K562 (cell line): ENCODE data around the gene IQCK. TPM values are rescaled to one million over a fixed set of nuclear protein-coding genes. Genes with fewer than 3 reads are reported as not detected.
A peak's percentile ranks its signal among the peaks of the same experiment; 100 is the strongest.

Experiments
- ATAC-seq: fragments of 200-7000 bp; cut with Tn5 transposase; 3 replicates; pipeline ENCODE4 v1.9.1; 2020; ENCODE audit warnings: moderate library complexity
- BruUV-seq: library from RNA; stranded (reverse); fragments of 400-500 nt; replicated peaks from 2 replicates; lab custom pipeline; 2021; lab: Mats Ljungman, UMichigan
- CTCF ChIA-PET: fragments of 300-600 bp; formaldehyde crosslinking; extraction: SDS; loops from one replicate; lab custom pipeline; 2021; ENCODE audit warnings: low intra/inter-chr PET ratio; lab: Yijun Ruan, JAX
- POLR2A ChIA-PET: fragments of 300-600, 350-650 bp; sonication (Branson Sonifier 250); formaldehyde crosslinking; extraction: SDS; loops from one replicate; lab custom pipeline; 2021; ENCODE audit warnings: antibody characterized with exemption, inconsistent platforms; lab: Yijun Ruan, JAX
- DNase-seq, 4 experiments: peaks; one replicate each; pipeline versions ENCODE4 v3.0.0 to v3.0.0-alpha.2; 2011 to 2018; ENCODE audit warnings: low spot score in 3 of 4, mixed read lengths in 3 of 4; ENCODE audit errors: extremely low read depth in 1 of 4
- FAIRE-seq: peaks from 2 replicates; lab custom pipeline; 2011; peaks lifted over from hg19 to GRCh38; lab: Jason Lieb, UNC
- H2AFZ ChIP-seq: 2 replicates; pipeline ENCODE4 v1.6.0; 2011; ENCODE audit warnings: low read depth, low read length, control low read depth, inconsistent platforms
- H3K27ac ChIP-seq: fragments of 200-600 bp; 3 replicates; pipeline ENCODE4 v1.8.0; 2011; ENCODE audit warnings: low read depth, mild to moderate bottlenecking, control low read depth, inconsistent platforms, low read length, moderate library complexity, mixed read lengths; ENCODE audit errors: extremely low read depth
- H3K27me3 ChIP-seq, 2 experiments: fragments of 300-600 bp in 1 of 2; 2 replicates in 1 of 2; 3 replicates in 1 of 2; pipeline versions ENCODE4 v1.6.0 to v1.8.0; 2011; ENCODE audit warnings: inconsistent platforms in 2 of 2, low read length in 2 of 2, mild to moderate bottlenecking in 1 of 2, mixed read lengths in 1 of 2, moderate library complexity in 1 of 2; ENCODE audit not compliant: control insufficient read depth in 2 of 2, insufficient read depth in 2 of 2
- H3K36me3 ChIP-seq: fragments of 300-600 bp; 3 replicates; pipeline ENCODE4 v1.8.0; 2011; ENCODE audit warnings: mild to moderate bottlenecking, low read length, inconsistent platforms; ENCODE audit not compliant: control insufficient read depth, insufficient read depth
- H3K4me1 ChIP-seq, 2 experiments: fragments of 200-600 bp in 1 of 2; replicated peaks in 1 of 2; 2 replicates in 1 of 2; 3 replicates in 1 of 2; pipeline versions ENCODE4 v1.5.1 to v1.8.0; 2011; ENCODE audit warnings: inconsistent platforms in 2 of 2, low read length in 2 of 2, mild to moderate bottlenecking in 1 of 2, mixed read lengths in 1 of 2, moderate library complexity in 1 of 2; ENCODE audit not compliant: control insufficient read depth in 2 of 2, insufficient read depth in 2 of 2
- H3K4me2 ChIP-seq: 2 replicates; pipeline ENCODE4 v1.6.1; 2011; ENCODE audit warnings: low read length, control low read depth, inconsistent platforms, mixed read lengths; ENCODE audit not compliant: insufficient read depth
- H3K4me3 ChIP-seq: fragments of 200-600 bp; sonication (generic), shearing (Covaris generic); 2 replicates; pipeline ENCODE4 v1.5.1; 2016; ENCODE audit warnings: control low read depth, inconsistent platforms
- H3K79me2 ChIP-seq: fragments of 200-600 bp; 3 replicates; pipeline ENCODE4 v1.8.0; 2011; ENCODE audit warnings: low read length, inconsistent platforms; ENCODE audit not compliant: control insufficient read depth, insufficient read depth
- H3K9ac ChIP-seq, 2 experiments: 2 replicates each; pipeline versions ENCODE4 v1.6.0 to v1.6.1; 2011; ENCODE audit warnings: low read depth in 2 of 2, low read length in 2 of 2, control low read depth in 1 of 2, inconsistent platforms in 1 of 2, mild to moderate bottlenecking in 1 of 2, mixed read lengths in 1 of 2; ENCODE audit not compliant: insufficient read depth in 1 of 2
- H3K9me1 ChIP-seq: one replicate; pipeline ENCODE4 v1.6.0; 2011; ENCODE audit warnings: inconsistent platforms, mild to moderate bottlenecking, low read length, moderate library complexity; ENCODE audit not compliant: control insufficient read depth, insufficient read depth
- H3K9me3 ChIP-seq: replicated peaks from 2 replicates; pipeline ENCODE4 v1.5.1; 2011; ENCODE audit warnings: low read depth, low read length, inconsistent platforms; ENCODE audit not compliant: control insufficient read depth, insufficient read depth
- H4K20me1 ChIP-seq: replicated peaks from 2 replicates; pipeline ENCODE4 v1.6.1; 2011; ENCODE audit warnings: low read length, inconsistent platforms, mixed read lengths; ENCODE audit not compliant: control insufficient read depth, insufficient read depth
- CREM ChIP-seq: IDR thresholded peaks from 2 replicates; pipeline ENCODE4 v1.6.1; 2014; ENCODE audit warnings: antibody characterized with exemption, low read depth
- CSDE1 ChIP-seq, 2 experiments: fragments of 450-650 bp; IDR thresholded peaks; 2 replicates each; pipeline ENCODE4 v1.6.1; 2016; ENCODE audit warnings: mild to moderate bottlenecking in 1 of 2
- FOSL1 ChIP-seq: fragments of 200-800 bp; sonication (Bioruptor generic); conservative IDR thresholded peaks from 2 replicates; pipeline ENCODE4 v1.6.1; 2016; ENCODE audit warnings: missing genetic modification characterization, missing compliant biosample characterization
- HNRNPL ChIP-seq: fragments of 200-400 bp; formaldehyde crosslinking; IDR thresholded peaks from 2 replicates; pipeline ENCODE4 v1.6.1; 2017; ENCODE audit warnings: low read depth, mild to moderate bottlenecking, low read length
- MBD2 ChIP-seq: sonication (generic); IDR thresholded peaks from 2 replicates; pipeline ENCODE4 v1.6.1; 2016; ENCODE audit warnings: low read depth, borderline replicate concordance
- MCM3 ChIP-seq: fragments of 450-650 bp; IDR thresholded peaks from 2 replicates; pipeline ENCODE4 v1.6.1; 2016
- MED1 ChIP-seq: sonication (generic); formaldehyde crosslinking; IDR thresholded peaks from 2 replicates; pipeline ENCODE4 v1.8.1; 2023; ENCODE audit warnings: missing genetic modification reagents, borderline replicate concordance
- NCOA2 ChIP-seq, 2 experiments: fragments of 450-650 bp; IDR thresholded peaks; 2 replicates each; pipeline ENCODE4 v1.6.1; 2018; ENCODE audit warnings: mild to moderate bottlenecking in 2 of 2, moderate library complexity in 1 of 2; ENCODE audit not compliant: partially characterized antibody in 2 of 2
- NELFE ChIP-seq: IDR thresholded peaks from 2 replicates; pipeline ENCODE4 v1.6.1; 2011; ENCODE audit warnings: mild to moderate bottlenecking; ENCODE audit not compliant: insufficient read depth, insufficient read length
- NFRKB ChIP-seq: fragments of 450-650 bp; IDR thresholded peaks from 2 replicates; pipeline ENCODE4 v1.6.1; 2016; ENCODE audit warnings: low read depth
- NR3C1 ChIP-seq: sonication (generic); formaldehyde crosslinking; IDR thresholded peaks from 2 replicates; pipeline ENCODE4 v1.8.1; 2022; ENCODE audit warnings: missing genetic modification reagents
- NUFIP1 ChIP-seq: fragments of 450-650 bp; IDR thresholded peaks from 2 replicates; pipeline ENCODE4 v1.6.1; 2018; ENCODE audit not compliant: partially characterized antibody
- PTRF ChIP-seq: fragments of 450-650 bp; IDR thresholded peaks from 2 replicates; pipeline ENCODE4 v1.6.1; 2016; ENCODE audit warnings: mild to moderate bottlenecking, missing genetic modification characterization, missing compliant biosample characterization
- RBM15 ChIP-seq: fragments of 200-400 bp; formaldehyde crosslinking; IDR thresholded peaks from 2 replicates; pipeline ENCODE4 v1.6.1; 2018; ENCODE audit warnings: mild to moderate bottlenecking, low read length, moderate library complexity; ENCODE audit not compliant: insufficient read depth
- RCOR1 ChIP-seq, 2 experiments: IDR thresholded peaks; 2 replicates each; pipeline ENCODE4 v1.6.1; 2012; ENCODE audit warnings: low read depth in 2 of 2, low read length in 2 of 2, borderline replicate concordance in 1 of 2, improper control_type of control experiment in 1 of 2
- TEAD2 ChIP-seq: fragments of 450-650 bp; IDR thresholded peaks from 2 replicates; pipeline ENCODE4 v1.6.1; 2016; ENCODE audit warnings: missing genetic modification characterization, control low read depth, missing compliant biosample characterization
- XRCC4 ChIP-seq: IDR thresholded peaks from one replicate; pipeline ENCODE4 v1.6.1; 2011; ENCODE audit not compliant: insufficient read depth, insufficient read length; ENCODE audit errors: extremely low read depth
- ZNF780A ChIP-seq: fragments of 250-450 bp; sonication (Bioruptor Pico); IDR thresholded peaks from 2 replicates; pipeline ENCODE4 v1.5.0; 2021; ENCODE audit warnings: mild to moderate bottlenecking
- whole genome bisulfite sequencing: fragments of 100-300 bp; shearing (Covaris generic); methylation state at CpG from one replicate; pipeline ENCODE4 v1.1.6; 2016; ENCODE audit warnings: low coverage, mixed read lengths; ENCODE audit not compliant: insufficient coverage; ENCODE audit errors: missing lambda C conversion rate; 5-methylcytosine and 5-hydroxymethylcytosine counted together
- in situ Hi-C: fragments of 300-500 bp; cut with MboI; formaldehyde crosslinking; loops from 4 replicates; pipeline ENCODE4 v1.15.0; 2018; ENCODE audit warnings: inconsistent platforms, mixed read lengths
- intact Hi-C: fragments of 100-400 bp; cut with micrococcal nuclease; formaldehyde crosslinking; loops from 2 replicates; pipeline ENCODE4 v1.14.2; 2022
- polyA plus RNA-seq, 8 experiments: library from polyadenylated mRNA; depleted of rRNA in 4 of 8; stranded (reverse) in 5 of 8; unstranded in 3 of 8; fragments of >200 nt; fragmentation: Nextera tagmentation in 2 of 8; fragmentation: Illumina TruSeq in 1 of 8; extraction: Ambion mirVana in 2 of 8; extraction: Trizol in 1 of 8; gene quantifications; 2 replicates each; pipeline versions ENCODE4 v1.2.1 to v1.2.3, GENCODE V29; 2011 to 2014; ENCODE audit warnings: inconsistent platforms in 1 of 8, missing spikeins in 1 of 8
- total RNA-seq, 7 experiments: library from RNA; depleted of rRNA in 6 of 7; stranded (reverse); fragments of >200 nt in 6 of 7; fragmentation: Illumina TruSeq in 2 of 7; extraction: Trizol in 2 of 7; gene quantifications; 2 replicates each; pipeline versions ENCODE4 v1.2.1 to v1.2.3, GENCODE V29; 2011 to 2021; ENCODE audit warnings: low replicate concordance in 1 of 7
- TF ChIP-seq, protein P1 (sequence below): fragments of 450-650 bp; IDR thresholded peaks from 2 replicates; pipeline ENCODE4 v1.6.1; 2016
- TF ChIP-seq, protein P2 (sequence below): sonication (generic); formaldehyde crosslinking; IDR thresholded peaks from 2 replicates; pipeline ENCODE4 v1.8.0; 2022; ENCODE audit warnings: mild to moderate bottlenecking, missing genetic modification reagents
- TF ChIP-seq, protein P3 (sequence below): fragments of 250-450 bp; sonication (Bioruptor Pico); IDR thresholded peaks from 2 replicates; pipeline ENCODE4 v1.4.0; 2020
- TF ChIP-seq, protein P4 (sequence below): IDR thresholded peaks from 2 replicates; pipeline ENCODE4 v1.6.1; 2014; ENCODE audit warnings: antibody characterized with exemption

Gene IQCK
- total and polyA plus RNA-seq, 9 of the 15 experiments (the other 6 are each of a cell fraction or from before 2014, with no cell fraction given): 5.2 to 12.2 (median 7.3) TPM

DNA sequence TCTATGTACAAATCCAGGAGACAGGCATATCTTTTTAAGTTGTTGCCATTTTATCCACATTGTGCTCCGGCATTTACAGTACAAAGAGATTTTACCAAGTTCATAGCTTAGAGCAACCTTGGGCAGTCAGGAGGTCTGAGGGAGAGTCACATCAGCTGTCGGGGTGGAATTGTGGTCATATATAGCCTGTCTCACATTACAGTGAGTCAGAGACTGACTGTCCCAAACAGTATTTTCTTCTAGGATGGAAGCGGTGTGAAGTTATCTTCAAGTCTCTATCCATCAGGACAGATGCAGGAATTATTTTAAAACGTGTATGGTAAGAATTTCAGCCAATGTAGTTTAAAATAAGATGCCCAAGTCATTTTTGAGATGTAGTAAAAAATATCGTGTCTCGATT, 113.6 kb downstream of the IQCK start (continued):
- TF ChIP-seq, protein P1, sequence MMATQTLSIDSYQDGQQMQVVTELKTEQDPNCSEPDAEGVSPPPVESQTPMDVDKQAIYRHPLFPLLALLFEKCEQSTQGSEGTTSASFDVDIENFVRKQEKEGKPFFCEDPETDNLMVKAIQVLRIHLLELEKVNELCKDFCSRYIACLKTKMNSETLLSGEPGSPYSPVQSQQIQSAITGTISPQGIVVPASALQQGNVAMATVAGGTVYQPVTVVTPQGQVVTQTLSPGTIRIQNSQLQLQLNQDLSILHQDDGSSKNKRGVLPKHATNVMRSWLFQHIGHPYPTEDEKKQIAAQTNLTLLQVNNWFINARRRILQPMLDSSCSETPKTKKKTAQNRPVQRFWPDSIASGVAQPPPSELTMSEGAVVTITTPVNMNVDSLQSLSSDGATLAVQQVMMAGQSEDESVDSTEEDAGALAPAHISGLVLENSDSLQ: peak; percentile 15; the same call in 1 of the 2 replicates
- TF ChIP-seq NELFE: no peak
- no peak for TF ChIP-seq XRCC4
- no peak for TF ChIP-seq NFRKB
- TF ChIP-seq FOSL1 (tag): peak; percentile 55
- no peak for TF ChIP-seq PTRF (tag)
- TF ChIP-seq CSDE1 (IDR thresholded peaks at IDR 0.05): no peak
- TF ChIP-seq NR3C1 (CRISPR knock-in tag): no peak
- TF ChIP-seq MCM3: no peak
- TF ChIP-seq, protein P2, sequence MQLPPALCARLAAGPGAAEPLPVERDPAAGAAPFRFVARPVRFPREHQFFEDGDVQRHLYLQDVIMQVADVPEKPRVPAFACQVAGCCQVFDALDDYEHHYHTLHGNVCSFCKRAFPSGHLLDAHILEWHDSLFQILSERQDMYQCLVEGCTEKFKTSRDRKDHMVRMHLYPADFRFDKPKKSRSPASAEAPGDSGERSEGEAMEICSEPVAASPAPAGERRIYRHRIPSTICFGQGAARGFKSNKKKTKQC (CRISPR knock-in tag): no peak

DNA sequence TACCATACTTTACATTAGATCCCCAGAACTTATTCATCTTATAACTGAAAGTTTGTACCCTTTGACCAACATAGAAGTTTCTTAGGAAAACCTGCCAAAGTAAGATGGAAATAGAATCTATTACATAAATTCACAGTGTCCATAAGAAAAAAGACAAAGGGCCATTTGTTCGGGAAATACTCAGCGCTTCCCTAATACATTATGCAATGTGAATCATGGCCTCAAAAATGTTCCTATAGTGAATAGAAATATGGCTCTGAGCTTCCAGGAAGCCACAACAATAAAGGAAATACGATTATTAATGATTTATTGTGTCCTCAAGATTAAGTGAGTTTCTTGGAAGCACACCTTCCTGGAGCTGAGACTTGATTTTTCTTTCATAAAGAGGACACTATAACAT, 115.1 kb downstream of the IQCK start:
- H3K9me1 ChIP-seq: no peaks in the 10 kb centered on the region
- H3K9ac ChIP-seq: no peak overlapping the region
- no peak for DNase-seq
- no TSS peak for BruUV-seq
- TF ChIP-seq, protein P3, sequence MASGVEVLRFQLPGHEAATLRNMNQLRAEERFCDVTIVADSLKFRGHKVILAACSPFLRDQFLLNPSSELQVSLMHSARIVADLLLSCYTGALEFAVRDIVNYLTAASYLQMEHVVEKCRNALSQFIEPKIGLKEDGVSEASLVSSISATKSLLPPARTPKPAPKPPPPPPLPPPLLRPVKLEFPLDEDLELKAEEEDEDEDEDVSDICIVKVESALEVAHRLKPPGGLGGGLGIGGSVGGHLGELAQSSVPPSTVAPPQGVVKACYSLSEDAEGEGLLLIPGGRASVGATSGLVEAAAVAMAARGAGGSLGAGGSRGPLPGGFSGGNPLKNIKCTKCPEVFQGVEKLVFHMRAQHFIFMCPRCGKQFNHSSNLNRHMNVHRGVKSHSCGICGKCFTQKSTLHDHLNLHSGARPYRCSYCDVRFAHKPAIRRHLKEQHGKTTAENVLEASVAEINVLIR: no peak
- TF ChIP-seq MED1 (CRISPR knock-in tag) (no peak), CREM (no peak), ZNF780A (CRISPR knock-in tag) (no peak), RBM15 (no peak), NUFIP1 (no peak), MBD2 (no peak), TEAD2 (tag) (no peak), NCOA2 (IDR thresholded peaks at IDR 0.05; ENCODE audit: partially characterized antibody in 2 of 2) (no peak), RCOR1 (IDR thresholded peaks at IDR 0.05; ENCODE audit: borderline replicate concordance in 1 of 2, low read depth in 2 of 2, low read length in 2 of 2) (no peak), HNRNPL (no peak)
- TF ChIP-seq, protein P4, sequence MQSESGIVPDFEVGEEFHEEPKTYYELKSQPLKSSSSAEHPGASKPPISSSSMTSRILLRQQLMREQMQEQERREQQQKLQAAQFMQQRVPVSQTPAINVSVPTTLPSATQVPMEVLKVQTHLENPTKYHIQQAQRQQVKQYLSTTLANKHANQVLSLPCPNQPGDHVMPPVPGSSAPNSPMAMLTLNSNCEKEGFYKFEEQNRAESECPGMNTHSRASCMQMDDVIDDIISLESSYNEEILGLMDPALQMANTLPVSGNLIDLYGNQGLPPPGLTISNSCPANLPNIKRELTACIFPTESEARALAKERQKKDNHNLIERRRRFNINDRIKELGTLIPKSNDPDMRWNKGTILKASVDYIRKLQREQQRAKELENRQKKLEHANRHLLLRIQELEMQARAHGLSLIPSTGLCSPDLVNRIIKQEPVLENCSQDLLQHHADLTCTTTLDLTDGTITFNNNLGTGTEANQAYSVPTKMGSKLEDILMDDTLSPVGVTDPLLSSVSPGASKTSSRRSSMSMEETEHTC: no peak
- no peaks in the 10 kb centered on the region; a peak in 1 of 5 replicates for H3K27me3 ChIP-seq
- no peak overlapping the region for H3K4me3 ChIP-seq
- no peak overlapping the region for H3K4me2 ChIP-seq
- no peak overlapping the region for H3K27ac ChIP-seq
- no peaks in the 10 kb centered on the region for H3K79me2 ChIP-seq
- H3K4me1 ChIP-seq: peaks cover 3 to 6% of the 10 kb centered on the region in 2 experiments; a peak in 3 of 5 replicates
- no peak for ATAC-seq
- H4K20me1 ChIP-seq: no peaks in the 10 kb centered on the region
- no peaks in the 10 kb centered on the region for H3K9me3 ChIP-seq
- in situ Hi-C loops (no loop called here), intact Hi-C loops (no loop called here)
- WGBS: 22% methylated on average over 3 of the region's 3 CpGs
- no peak for FAIRE-seq
- ChIA-PET POLR2A (no interaction called here), CTCF (no interaction called here)
- H2AFZ ChIP-seq: no peak overlapping the region
- no peaks in the 10 kb centered on the region for H3K36me3 ChIP-seq
